Measurements from ENCODE around the gene ARMC9.

Gene ARMC9

DNA sequence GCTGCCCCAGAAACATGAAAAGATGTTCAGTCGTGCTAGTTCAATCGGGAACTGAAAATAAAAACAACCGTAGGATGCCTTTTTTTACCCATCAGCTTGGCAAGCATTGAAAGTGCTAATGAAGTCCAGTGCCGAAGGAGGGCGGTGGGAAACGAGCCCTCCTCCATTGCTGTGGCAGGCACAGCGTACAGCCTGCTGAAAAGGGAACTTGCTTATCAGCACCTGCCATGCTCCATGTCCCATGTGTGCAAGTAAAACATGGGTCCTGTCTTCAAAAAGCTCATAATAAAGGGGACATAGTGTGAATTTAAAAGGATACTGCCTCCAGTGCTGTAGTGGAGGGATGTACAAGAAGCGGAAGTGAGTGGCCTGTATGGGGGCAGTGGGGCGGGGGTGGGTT, 82.4 kb downstream of the ARMC9 start:
- no peak for DNase-seq (ENCODE audit: low spot score)
- H3K4me3 ChIP-seq: no peak overlapping the region
- no peak overlapping the region for H3K27ac ChIP-seq
- TF ChIP-seq, protein P1, sequence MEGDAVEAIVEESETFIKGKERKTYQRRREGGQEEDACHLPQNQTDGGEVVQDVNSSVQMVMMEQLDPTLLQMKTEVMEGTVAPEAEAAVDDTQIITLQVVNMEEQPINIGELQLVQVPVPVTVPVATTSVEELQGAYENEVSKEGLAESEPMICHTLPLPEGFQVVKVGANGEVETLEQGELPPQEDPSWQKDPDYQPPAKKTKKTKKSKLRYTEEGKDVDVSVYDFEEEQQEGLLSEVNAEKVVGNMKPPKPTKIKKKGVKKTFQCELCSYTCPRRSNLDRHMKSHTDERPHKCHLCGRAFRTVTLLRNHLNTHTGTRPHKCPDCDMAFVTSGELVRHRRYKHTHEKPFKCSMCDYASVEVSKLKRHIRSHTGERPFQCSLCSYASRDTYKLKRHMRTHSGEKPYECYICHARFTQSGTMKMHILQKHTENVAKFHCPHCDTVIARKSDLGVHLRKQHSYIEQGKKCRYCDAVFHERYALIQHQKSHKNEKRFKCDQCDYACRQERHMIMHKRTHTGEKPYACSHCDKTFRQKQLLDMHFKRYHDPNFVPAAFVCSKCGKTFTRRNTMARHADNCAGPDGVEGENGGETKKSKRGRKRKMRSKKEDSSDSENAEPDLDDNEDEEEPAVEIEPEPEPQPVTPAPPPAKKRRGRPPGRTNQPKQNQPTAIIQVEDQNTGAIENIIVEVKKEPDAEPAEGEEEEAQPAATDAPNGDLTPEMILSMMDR (IDR thresholded peaks at IDR 0.05): no peak

DNA sequence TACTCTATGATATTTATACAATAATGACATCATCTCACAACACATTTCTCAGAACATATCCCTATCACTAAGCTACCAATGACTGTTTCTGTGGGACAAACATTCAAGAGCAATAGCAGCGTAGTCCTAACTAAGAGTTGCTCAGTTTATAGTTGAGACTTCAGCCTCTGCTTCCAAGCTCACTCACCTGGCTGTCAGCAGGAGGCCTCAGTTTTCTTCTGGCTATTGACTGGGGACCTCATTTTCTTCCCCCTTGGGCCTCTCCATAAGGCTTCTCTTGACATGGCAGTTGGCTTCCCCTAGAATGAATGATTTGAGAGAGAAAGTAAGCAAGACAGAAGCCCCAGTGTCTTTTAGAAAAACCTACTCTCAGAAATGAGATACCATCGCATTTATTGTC, 85.9 kb downstream of the ARMC9 start:
- no peak overlapping the region for H3K4me3 ChIP-seq
- TF ChIP-seq, protein P1 (IDR thresholded peaks at IDR 0.05): no peak
- no peak for DNase-seq (ENCODE audit: low spot score)
- H3K27ac ChIP-seq: no peak overlapping the region

DNA sequence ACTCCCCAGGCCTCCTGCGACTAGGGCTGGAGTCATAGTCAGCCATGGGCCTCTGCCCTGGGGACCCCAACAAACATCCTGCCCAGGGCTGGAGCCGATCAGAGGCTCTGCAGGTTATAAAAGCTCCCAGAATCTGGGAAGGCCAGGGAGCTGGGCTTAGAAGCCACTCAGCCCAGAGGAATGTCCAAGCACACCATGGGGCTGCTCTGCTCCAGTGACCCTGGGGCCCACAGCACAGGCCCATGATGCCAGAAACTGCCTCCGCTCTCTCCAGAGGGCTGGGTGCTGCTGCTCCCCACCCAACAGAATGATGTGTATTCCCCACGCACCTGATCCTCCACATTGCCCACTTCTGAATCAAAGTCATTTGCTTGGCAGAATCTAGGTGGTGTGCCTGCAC, 88.5 kb downstream of the ARMC9 start:
- Histone ChIP-seq H3K27ac (no peak overlapping the region), H3K4me3 (no peak overlapping the region)
- TF ChIP-seq, protein P1 (IDR thresholded peaks at IDR 0.05): no peak
- no peak for DNase-seq (ENCODE audit: low spot score)

DNA sequence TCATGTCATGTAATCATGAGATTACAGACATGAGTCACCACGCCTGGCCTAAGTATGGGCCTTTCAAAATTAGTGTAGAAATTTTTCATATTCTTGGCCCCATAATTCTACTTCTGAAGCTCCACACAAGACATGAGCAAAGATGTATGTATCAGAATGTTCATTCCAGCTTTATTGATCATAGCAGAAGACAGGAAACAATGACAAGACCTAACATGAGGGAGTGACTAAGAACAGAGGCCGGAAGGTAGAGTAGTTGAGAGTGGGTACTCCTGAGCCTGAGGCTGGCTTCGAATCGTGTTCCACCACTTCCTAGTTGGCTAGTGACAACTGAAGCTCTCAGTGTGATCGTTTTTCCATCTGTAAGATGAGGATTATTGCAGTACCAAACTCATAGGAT, 89.3 kb downstream of the ARMC9 start:
- TF ChIP-seq, protein P1 (IDR thresholded peaks at IDR 0.05): no peak
- Histone ChIP-seq H3K27ac (no peak overlapping the region), H3K4me3 (no peak overlapping the region)
- DNase-seq (ENCODE audit: low spot score): no peak

DNA sequence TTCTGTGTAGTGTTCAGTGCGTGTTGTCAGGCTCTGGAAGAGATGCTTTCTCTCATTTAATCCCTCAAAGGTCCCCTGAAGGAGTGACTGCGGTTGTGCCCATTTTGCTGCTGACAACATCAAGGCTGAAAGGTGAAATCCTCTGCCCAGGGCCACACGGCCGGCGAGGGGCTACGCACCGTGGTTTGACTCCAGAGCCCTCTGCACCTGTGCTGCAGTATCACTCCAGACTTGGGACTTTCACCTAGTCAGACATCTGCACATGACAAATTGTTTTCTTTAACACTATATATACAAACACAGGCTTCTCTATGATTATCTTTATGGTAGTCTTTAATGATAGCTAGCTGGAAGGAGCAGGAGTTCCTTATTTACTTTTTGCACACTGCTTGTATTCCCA, 90.2 kb downstream of the ARMC9 start:
- Histone ChIP-seq H3K4me3 (no peak overlapping the region), H3K27ac (no peak overlapping the region)
- TF ChIP-seq, protein P1 (IDR thresholded peaks at IDR 0.05): no peak
- no peak for DNase-seq (ENCODE audit: low spot score)

DNA sequence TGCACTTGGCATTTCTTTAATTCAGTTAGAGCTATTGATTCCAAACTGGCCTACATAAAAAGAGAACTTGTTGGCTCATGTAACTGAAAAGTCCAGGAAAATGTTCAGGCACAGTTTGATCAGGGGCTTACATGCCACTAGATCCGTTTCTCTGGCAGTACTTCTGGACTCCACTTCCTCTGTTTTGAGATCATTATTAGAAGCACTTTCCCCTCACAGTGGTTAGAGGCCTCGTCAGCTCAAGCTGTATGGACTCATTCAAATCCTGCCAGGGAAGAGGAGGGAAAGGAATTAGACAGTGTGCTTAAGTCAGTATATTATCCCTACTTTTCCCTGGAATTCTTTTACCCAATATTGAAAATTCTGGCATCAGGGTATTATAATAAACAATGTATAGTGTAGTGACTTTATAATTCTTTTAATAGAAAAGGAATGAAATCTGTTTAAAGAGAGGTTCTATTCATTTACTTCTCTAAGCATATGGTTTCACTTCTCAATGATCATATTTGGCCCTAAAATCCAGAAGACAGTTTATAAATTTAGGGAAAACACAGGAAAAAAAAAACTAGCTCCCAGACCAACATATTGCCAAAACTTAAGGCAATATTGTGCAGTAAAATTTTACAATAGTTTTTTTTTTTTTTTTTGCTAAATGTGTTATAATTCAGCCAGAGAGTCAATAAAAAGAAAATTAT, 92.0 kb downstream of the ARMC9 start:
- H3K4me3 ChIP-seq: no peak overlapping the region
- no peak for DNase-seq (ENCODE audit: low spot score)
- H3K27ac ChIP-seq: no peak overlapping the region
- TF ChIP-seq, protein P1 (IDR thresholded peaks at IDR 0.05): no peak

DNA sequence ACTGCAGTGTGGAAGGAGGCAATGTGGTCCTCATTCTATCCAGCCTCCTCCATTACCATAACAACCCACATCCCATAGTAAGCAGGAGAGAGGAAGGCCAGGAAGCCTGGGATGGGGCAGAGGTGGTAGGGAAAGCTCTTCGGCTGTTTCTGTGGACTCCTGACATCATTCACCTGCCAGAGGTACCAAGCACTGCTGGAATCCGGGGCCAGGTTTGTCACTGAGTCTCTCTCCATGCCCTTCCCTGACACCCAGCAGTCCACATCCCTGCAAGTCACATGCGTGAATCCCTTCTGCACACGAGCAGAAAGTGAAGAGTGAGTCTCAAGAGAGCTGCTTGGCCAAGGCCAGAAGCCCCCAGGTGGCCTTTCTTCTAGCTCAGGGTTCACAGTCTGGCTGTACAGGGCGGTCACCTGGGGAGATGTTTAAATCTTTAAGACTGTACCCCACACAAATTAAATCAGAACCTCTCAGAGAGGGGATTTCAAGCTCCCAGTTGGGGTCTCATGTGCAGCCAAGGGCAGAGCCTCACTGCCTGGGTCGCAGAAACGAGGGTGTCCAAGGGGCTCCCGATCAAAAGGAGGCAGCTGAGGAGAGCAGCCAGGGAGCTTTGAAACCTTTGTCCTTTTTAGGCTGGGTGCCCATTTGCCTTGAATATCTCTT, 94.2 kb downstream of the ARMC9 start:
- H3K4me3 ChIP-seq: no peak overlapping the region
- TF ChIP-seq, protein P1 (IDR thresholded peaks at IDR 0.05): no peak
- H3K27ac ChIP-seq: no peak overlapping the region
- no peak for DNase-seq (ENCODE audit: low spot score)

All from coronary artery (tissue), 2 donors.